Measurements from ENCODE around the gene ARHGAP22. TPM values are rescaled to one million over a fixed set of nuclear protein-coding genes. Genes with fewer than 3 reads are reported as not detected.

ARHGAP22 gene
- total RNA-seq (2022; extraction: Qiagen RNA extraction): 3.4 to 5.1 TPM (median 4.0 TPM) in 5 replicates

GRCh38 chr10:48604991-48605508, at the start of gene ARHGAP22:
Gene ARHGAP22 (minus strand): TSS chr10:48605073. CDS start chr10:48604796, 277 bp downstream.

Other genes with a start within 250 kb of the ARHGAP22 start
- 0.09 TPM in 1 of 5 replicates, not detected in the others for gene WDFY4, start 79.8 kb upstream of the ARHGAP22 start, total RNA-seq (2022; extraction: Qiagen RNA extraction)